H1 (cell line): ENCODE data around the gene TRAP1.

Source experiments
- CTCF ChIP-seq, 3 experiments: IDR thresholded peaks; 1 replicate in 2 of 3; 2 replicates in 1 of 3; pipeline versions ENCODE4 v1.5.1 to v1.6.1; 2011; ENCODE audit warnings: low read length in 3 of 3, mild to moderate bottlenecking in 3 of 3, inconsistent platforms in 2 of 3, low read depth in 1 of 3, moderate library complexity in 1 of 3; ENCODE audit not compliant: insufficient read depth in 1 of 3; ENCODE audit errors: control extremely low read depth in 1 of 3
- E2F6 ChIP-seq: IDR thresholded peaks from 2 replicates; pipeline ENCODE4 v1.6.1; 2012; ENCODE audit warnings: inconsistent platforms
- EGR1 ChIP-seq: IDR thresholded peaks from 2 replicates; pipeline ENCODE4 v1.6.1; 2011; ENCODE audit warnings: low read depth, low read length, borderline replicate concordance
- EP300 ChIP-seq, 2 experiments: IDR thresholded peaks; 1 replicate in 1 of 2; 2 replicates in 1 of 2; pipeline ENCODE4 v1.6.1; 2011 to 2012; ENCODE audit warnings: low read depth in 2 of 2, low read length in 2 of 2, mild to moderate bottlenecking in 2 of 2, borderline replicate concordance in 1 of 2, inconsistent platforms in 1 of 2, moderate library complexity in 1 of 2
- EZH2 ChIP-seq: fragments of 200-600 bp; sonication (generic); IDR thresholded peaks from 2 replicates; pipeline ENCODE4 v1.7.1; 2012; ENCODE audit warnings: low read depth, mild to moderate bottlenecking, moderate library complexity, low read length, inconsistent platforms; ENCODE audit not compliant: severe bottlenecking
- FOSL1 ChIP-seq: IDR thresholded peaks from 2 replicates; pipeline ENCODE4 v1.6.1; 2011; ENCODE audit warnings: mild to moderate bottlenecking, low read depth, low read length, moderate library complexity; ENCODE audit not compliant: insufficient read depth
- JUND ChIP-seq: IDR thresholded peaks from 2 replicates; pipeline ENCODE4 v1.6.1; 2011; ENCODE audit warnings: mild to moderate bottlenecking, improper control_type of control experiment, low read length
- POLR2A ChIP-seq, 2 experiments: IDR thresholded peaks; 1 replicate in 1 of 2; 2 replicates in 1 of 2; pipeline ENCODE4 v1.6.1; 2011; ENCODE audit warnings: low read depth in 2 of 2, low read length in 2 of 2, mild to moderate bottlenecking in 2 of 2; ENCODE audit errors: control extremely low read depth in 1 of 2
- POLR2AphosphoS5 ChIP-seq: IDR thresholded peaks from 2 replicates; pipeline ENCODE4 v1.6.1; 2011; ENCODE audit warnings: low read depth, low read length
- RAD21 ChIP-seq, 2 experiments: IDR thresholded peaks in 1 of 2; conservative IDR thresholded peaks in 1 of 2; 2 replicates each; pipeline ENCODE4 v1.6.1; 2011; ENCODE audit warnings: low read depth in 2 of 2, low read length in 2 of 2, improper control_type of control experiment in 1 of 2, inconsistent platforms in 1 of 2, mild to moderate bottlenecking in 1 of 2, moderate library complexity in 1 of 2
- SIN3A ChIP-seq, 2 experiments: IDR thresholded peaks in 1 of 2; conservative IDR thresholded peaks in 1 of 2; 2 replicates each; pipeline ENCODE4 v1.6.1; 2011 to 2012; ENCODE audit warnings: low read length in 2 of 2, improper control_type of control experiment in 1 of 2, low read depth in 1 of 2, mild to moderate bottlenecking in 1 of 2
- SP1 ChIP-seq: IDR thresholded peaks from 2 replicates; pipeline ENCODE4 v1.6.1; 2011; ENCODE audit warnings: low read depth, low read length
- ZNF274 ChIP-seq: IDR thresholded peaks from 2 replicates; pipeline ENCODE4 v1.7.0; 2012; ENCODE audit warnings: low read length, borderline replicate concordance; ENCODE audit errors: extremely low read depth
- TF ChIP-seq, protein P1 (sequence below): IDR thresholded peaks from 2 replicates; pipeline ENCODE4 v1.6.1; 2012; ENCODE audit warnings: low read length, inconsistent platforms

- TF ChIP-seq, protein P1, sequence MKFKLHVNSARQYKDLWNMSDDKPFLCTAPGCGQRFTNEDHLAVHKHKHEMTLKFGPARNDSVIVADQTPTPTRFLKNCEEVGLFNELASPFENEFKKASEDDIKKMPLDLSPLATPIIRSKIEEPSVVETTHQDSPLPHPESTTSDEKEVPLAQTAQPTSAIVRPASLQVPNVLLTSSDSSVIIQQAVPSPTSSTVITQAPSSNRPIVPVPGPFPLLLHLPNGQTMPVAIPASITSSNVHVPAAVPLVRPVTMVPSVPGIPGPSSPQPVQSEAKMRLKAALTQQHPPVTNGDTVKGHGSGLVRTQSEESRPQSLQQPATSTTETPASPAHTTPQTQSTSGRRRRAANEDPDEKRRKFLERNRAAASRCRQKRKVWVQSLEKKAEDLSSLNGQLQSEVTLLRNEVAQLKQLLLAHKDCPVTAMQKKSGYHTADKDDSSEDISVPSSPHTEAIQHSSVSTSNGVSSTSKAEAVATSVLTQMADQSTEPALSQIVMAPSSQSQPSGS: no peak
- TF ChIP-seq POLR2A (IDR thresholded peaks at IDR 0.05; ENCODE audit: control extremely low read depth in 1 of 2, low read depth in 2 of 2, low read length in 2 of 2): no peak
- no peak for TF ChIP-seq FOSL1
- no peak for TF ChIP-seq EP300 (IDR thresholded peaks at IDR 0.05; ENCODE audit: borderline replicate concordance in 1 of 2, low read depth in 2 of 2, low read length in 2 of 2)
- no peak for TF ChIP-seq CTCF (IDR thresholded peaks at IDR 0.05; ENCODE audit: control extremely low read depth in 1 of 3, insufficient read depth in 1 of 3, low read depth in 1 of 3, low read length in 3 of 3)
- TF ChIP-seq SP1: no peak
- no peak for TF ChIP-seq ZNF274
- TF ChIP-seq SIN3A (conservative IDR thresholded peaks at IDR 0.05 in 1 of 2, IDR thresholded peaks at IDR 0.05 in 1 of 2; ENCODE audit: low read depth in 1 of 2, low read length in 2 of 2): no peak
- TF ChIP-seq EGR1: no peak
- no peak for TF ChIP-seq E2F6
- TF ChIP-seq RAD21 (IDR thresholded peaks at IDR 0.05 in 1 of 2, conservative IDR thresholded peaks at IDR 0.05 in 1 of 2; ENCODE audit: low read depth in 2 of 2, low read length in 2 of 2): no peak
- TF ChIP-seq EZH2: no peak
- no peak for TF ChIP-seq POLR2AphosphoS5
- no peak for TF ChIP-seq JUND
These were observed 29.5 kb downstream of the TRAP1 start for GRCh38 chr16:3687792-3688191.
